Measurements from ENCODE around the gene ALG9.
A peak's percentile ranks its signal among the peaks of the same experiment; 100 is the strongest.

Gene ALG9

GRCh38 chr11:111797145-111797581, 74.2 kb downstream of the ALG9 start (continued):
- TF ChIP-seq ZBTB11 (tag by site-specific recombination; conservative IDR thresholded peaks at IDR 0.05; ENCODE audit: low read depth) (no peak), ZNF248 (tag by site-specific recombination; IDR thresholded peaks at IDR 0.05) (no peak), YY1 (tag by site-specific recombination; IDR thresholded peaks at IDR 0.05) (no peak), ZBTB7A (tag by site-specific recombination; IDR thresholded peaks at IDR 0.05; ENCODE audit: low read depth) (no peak), ZNF354C (tag by site-specific recombination; IDR thresholded peaks at IDR 0.05; ENCODE audit: borderline replicate concordance, low read depth) (no peak), ZNF449 (tag by site-specific recombination; IDR thresholded peaks at IDR 0.05) (no peak), ZNF707 (tag by site-specific recombination; IDR thresholded peaks at IDR 0.05) (no peak), KLF17 (tag by site-specific recombination; IDR thresholded peaks at IDR 0.05) (no peak), ZNF513 (tag by site-specific recombination; IDR thresholded peaks at IDR 0.05) (no peak), ZNF776 (tag by site-specific recombination; IDR thresholded peaks at IDR 0.05; ENCODE audit: borderline replicate concordance) (no peak), BCL11A (tag by site-specific recombination; IDR thresholded peaks at IDR 0.05; ENCODE audit: low read depth) (no peak), SETDB1 (IDR thresholded peaks at IDR 0.05; ENCODE audit: insufficient read length, low read length) (peak; percentile 81), ZNF211 (tag by site-specific recombination; IDR thresholded peaks at IDR 0.05; ENCODE audit: low read depth) (no peak), ZNF549 (tag by site-specific recombination; IDR thresholded peaks at IDR 0.05) (peak; percentile 29; the same call in 1 of the 2 replicates), ZNF664 (tag by site-specific recombination; IDR thresholded peaks at IDR 0.05) (no peak), ZNF660 (tag by site-specific recombination; IDR thresholded peaks at IDR 0.05) (0 out of 2 replicates have a peak, but pooled peaks have one; percentile 54), ZNF521 (tag by site-specific recombination; IDR thresholded peaks at IDR 0.05) (no peak), SCRT2 (tag by site-specific recombination; IDR thresholded peaks at IDR 0.05) (no peak), ZNF48 (tag by site-specific recombination; IDR thresholded peaks at IDR 0.05) (no peak), ZNF223 (tag by site-specific recombination; IDR thresholded peaks at IDR 0.05) (no peak), OSR2 (tag by site-specific recombination; IDR thresholded peaks at IDR 0.05) (0 out of 2 replicates have a peak, but pooled peaks have one; percentile 14), ZNF510 (tag by site-specific recombination; IDR thresholded peaks at IDR 0.05; ENCODE audit: insufficient replicate concordance) (peak; percentile 31), GLI4 (tag by site-specific recombination; IDR thresholded peaks at IDR 0.05) (no peak), ZBTB8A (tag by site-specific recombination; IDR thresholded peaks at IDR 0.05) (no peak), KLF7 (tag by site-specific recombination; IDR thresholded peaks at IDR 0.05; ENCODE audit: borderline replicate concordance) (no peak), ZNF639 (tag by site-specific recombination; IDR thresholded peaks at IDR 0.05) (no peak), ZNF146 (tag by site-specific recombination; IDR thresholded peaks at IDR 0.05) (no peak), ZNF133 (tag by site-specific recombination; IDR thresholded peaks at IDR 0.05) (no peak), ZNF747 (tag by site-specific recombination; IDR thresholded peaks at IDR 0.05) (no peak), ZNF791 (tag by site-specific recombination; IDR thresholded peaks at IDR 0.05) (no peak), ZBTB49 (tag by site-specific recombination; IDR thresholded peaks at IDR 0.05; ENCODE audit: low read depth) (no peak)

All from HEK293 (cell line).